Fibroblast of skin of left quadriceps (primary cell): ENCODE data around the gene EFCAB14.
"Not testable (repeated sequence)": the region's sequence is repeated elsewhere in the genome, so short reads cannot be mapped to it uniquely, and the experiment has no call there.

Experiments used
- DNase-seq, 2 experiments: peaks; one replicate each; pipeline ENCODE4 v3.0.0-alpha.2; 2013; ENCODE audit warnings: low read depth in 2 of 2

Gene EFCAB14

GRCh38 chr1:46723901-46724300, 5.0 kb upstream of the EFCAB14 start:
- no peak for DNase-seq

DNA sequence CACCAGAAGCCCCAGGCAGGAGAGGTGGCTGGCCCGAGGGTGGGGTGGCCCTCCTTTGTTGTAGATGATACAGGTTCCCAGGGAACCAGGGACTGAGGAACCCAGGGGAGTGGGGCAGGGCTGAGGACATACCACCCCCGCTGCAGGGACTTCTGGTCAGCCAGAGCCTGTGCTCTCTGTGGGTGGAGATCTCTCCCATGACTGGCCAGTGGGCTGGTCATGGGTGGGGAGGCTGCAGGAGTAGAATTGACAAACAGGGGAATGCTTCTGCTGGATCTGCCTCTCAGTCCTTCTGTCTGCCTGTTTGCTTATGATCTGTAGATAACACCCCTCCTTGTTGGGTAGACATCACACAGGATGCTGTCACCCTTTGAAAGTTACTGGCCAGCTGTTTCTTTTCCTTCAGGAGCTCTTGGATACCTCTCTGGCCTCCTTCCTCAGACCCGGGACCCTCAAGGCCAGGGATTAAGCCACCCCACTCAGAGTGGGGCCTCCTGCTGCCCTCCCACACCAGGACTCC, 2.8 kb upstream of the EFCAB14 start:
- no peak for DNase-seq

DNA sequence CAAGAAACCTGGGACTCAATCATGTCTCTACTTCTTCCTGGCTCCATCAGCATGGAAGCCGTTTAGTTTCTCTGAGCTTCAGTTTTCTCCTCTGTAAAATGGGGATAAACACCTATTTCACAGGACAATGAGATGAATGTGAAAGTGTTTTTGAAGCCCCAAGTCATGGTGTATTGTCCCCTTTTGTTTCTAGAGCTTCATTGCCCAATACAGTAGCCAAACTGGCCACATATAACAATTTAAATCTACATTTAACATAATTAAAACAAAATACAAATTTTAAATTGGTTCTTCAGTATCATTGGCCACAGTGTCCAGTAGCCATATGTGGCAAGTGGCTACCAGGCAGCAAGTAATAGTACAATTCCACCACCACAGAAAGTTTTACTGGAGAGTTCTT, 2.3 kb upstream of the EFCAB14 start:
- no peak for DNase-seq

DNA sequence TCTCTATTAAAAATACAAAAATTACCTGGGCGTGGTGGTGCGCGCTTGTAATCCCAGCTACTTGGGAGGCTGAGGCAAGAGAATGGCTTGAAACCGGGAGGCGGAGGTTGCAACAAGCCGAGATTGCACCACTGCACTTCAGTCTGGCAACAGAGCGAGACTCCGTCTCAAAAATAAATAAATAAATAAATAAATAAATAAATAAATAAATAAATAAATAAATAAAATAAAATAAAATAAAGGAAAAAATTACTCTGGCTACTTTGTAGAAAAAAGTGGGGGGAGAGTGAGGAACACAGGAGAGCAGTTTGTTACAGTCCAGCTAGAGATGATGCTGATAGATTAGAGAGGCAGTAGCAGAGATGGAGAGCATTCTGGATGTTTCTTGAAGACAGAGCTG, 1.4 kb upstream of the EFCAB14 start:
- DNase-seq, result not testable (repeated sequence)

GRCh38 chr1:46719689-46720088, 775 bp upstream of the EFCAB14 start:
- DNase-seq, result no peak

DNA sequence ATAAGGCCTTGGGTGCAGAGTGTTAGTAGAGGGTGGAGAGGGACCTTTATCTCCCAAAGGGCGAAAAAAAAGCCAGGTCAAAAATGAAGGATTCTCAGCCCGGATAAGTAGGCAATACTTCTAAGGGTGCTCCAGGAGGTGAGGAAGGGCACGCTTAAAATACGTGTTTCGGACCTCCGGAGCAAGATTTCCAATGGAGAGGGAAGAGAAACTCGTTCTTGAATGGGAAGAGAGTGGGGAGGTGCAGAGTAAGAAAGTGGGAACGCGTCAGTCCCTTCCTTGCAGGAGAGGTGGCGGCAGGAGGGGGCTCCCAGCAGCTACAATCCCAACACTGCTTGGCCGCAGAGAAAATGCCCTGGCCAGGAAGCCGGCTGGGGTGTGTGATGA, 581 bp downstream of the EFCAB14 start:
- no peak for DNase-seq

DNA sequence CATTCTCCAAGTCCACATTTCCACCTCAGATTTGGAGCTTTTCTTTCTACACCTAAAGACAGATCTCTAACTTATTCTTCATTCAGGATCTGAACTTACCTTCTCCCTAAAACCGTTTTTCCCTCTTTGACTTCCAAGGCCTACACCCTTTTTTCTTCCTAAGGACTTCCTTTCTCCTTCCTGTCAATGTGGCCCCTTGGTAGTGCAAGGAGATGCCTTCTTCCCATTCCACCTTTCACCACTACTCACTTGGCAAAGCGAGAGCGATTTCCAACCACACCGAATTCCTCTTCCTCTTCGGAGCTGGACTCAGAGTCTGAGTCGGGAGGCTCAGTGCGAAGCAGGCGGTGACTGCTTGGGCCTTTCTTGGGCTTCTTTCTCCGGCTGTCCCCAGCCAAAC, 1.3 kb downstream of the EFCAB14 start:
- no peak for DNase-seq

DNA sequence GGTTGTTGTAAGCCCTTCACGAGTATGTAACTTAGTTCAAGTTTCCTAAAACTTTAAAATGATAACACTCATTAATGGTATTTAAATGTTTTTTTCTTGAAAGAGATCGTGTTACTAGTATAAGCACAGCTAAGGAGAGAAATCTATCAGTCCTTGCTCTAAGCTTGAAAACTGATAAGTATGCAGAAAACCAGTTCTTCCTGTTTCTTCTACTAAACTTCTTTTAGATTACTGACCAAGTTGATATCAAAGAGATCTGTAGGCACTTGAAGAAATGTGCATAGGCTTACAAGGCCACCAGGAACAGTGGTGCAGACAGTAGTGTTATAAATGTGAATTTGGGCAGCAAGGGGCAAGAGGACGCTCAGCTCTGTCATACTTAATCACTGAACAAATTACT, 3.9 kb downstream of the EFCAB14 start:
- DNase-seq, result no peak

GRCh38 chr1:46708121-46708520, 10.8 kb downstream of the EFCAB14 start:
- DNase-seq, result no peak

- DNase-seq, result no peak
Observed at GRCh38 chr1:46705408-46705807, 13.5 kb downstream of the EFCAB14 start.

GRCh38 chr1:46703927-46704641, 14.8 kb downstream of the EFCAB14 start:
- no peak for DNase-seq

DNA sequence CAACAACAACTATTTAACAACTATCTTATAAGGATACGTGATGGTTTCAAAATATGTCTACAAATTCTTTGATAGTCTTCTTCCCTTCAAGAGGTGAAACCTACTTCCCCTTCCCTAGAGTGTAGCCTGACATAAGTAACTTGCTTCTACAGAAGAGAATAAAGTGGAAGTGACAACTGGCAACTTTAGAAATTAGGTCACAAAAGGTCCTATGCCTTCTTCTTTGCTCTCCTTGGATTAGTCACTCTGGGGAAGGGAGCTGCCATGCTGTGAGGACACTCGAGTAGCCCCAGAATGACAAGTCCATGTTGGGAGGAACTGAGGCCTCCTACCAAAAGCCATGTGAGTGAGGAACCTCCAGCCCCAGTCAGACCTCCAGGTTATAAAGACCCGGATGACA, 19.2 kb downstream of the EFCAB14 start:
- no peak for DNase-seq

- DNase-seq, result no peak
Observed at GRCh38 chr1:46697053-46697452, 21.9 kb downstream of the EFCAB14 start.

DNA sequence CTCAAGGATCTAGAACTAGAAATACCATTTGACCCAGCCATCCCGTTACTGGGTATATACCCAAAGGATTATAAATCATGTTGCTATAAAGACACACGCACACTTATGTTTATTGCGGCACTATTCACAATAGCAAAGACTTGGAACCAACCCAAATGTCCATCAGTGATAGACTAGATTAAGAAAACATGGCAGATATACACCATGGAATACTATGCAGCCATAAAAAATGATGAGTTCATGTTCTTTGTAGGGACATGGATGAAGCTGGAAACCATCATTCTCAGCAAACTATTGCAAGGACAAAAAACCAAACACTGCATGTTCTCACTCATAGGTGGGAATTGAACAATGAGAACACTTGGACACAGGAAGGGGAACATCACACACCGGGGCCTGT, 24.2 kb downstream of the EFCAB14 start:
- not testable (repeated sequence) for DNase-seq

DNA sequence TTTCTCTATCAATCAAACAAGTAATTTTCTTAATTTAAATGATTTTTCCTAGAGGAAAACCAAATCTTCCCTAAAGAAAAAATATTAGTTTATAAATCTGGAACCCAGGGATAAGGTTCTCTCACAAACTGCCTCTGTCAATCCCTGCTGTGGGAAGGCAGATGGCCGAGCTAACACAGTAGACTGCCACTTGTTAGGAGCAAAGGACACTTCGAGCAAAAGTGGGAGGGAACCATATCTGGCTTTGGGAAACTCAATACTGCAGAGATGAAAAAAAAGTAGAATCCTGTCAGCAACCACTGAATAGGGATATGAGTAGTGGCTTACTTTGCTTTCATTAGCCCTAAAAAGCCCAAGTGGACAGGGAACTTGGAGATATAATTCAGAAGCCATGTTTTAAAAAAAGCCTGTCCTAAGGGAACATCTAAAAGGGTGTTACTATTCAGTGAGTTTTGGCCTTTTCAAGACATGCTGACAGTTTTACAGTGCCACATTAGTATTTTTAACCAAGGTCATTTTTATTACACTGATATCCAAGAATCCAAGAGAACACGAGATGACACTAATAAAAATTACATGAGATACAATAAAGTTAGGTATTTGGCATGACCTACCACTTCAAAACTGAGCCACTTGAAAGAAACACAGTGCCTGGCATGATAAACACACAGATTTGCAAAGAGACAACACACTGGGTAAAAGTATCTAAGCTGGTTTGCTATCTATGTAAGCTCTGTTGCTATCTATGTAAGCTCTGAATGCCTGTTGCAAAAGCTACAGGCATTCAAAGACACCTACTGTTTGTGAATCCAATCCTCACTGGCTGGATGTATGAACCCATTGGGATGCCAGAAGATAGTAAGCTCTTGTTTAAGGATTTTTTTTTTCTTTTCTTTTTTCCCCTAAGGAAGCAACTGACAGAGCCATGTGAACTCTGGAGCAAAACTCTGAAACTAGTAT, 25.8 kb downstream of the EFCAB14 start:
- no peak for DNase-seq

GRCh38 chr1:46691997-46692790, 26.7 kb downstream of the EFCAB14 start:
- DNase-seq, result no peak

DNA sequence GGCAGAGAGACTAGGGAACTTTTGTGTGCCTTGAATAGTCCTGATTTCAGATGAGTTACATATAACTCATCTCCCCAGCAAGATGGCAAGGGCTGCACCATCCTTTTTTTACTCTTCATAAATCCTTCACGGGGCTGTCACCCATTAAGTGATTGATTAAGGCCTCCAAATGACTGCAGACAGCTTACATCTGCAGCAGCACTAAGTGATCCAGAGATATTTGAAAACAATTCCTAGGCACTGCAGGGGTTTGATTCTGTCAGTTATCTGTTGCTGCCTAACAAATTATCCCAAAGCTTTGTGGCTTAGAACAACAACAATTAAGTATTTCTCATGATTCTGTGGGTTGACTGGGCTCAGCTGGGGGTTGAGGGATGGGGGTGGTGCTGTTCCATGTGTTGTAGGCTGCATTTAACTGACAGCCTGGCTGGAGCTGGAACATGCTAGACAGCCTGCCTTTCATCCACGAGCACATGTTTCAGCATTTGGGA, 27.9 kb downstream of the EFCAB14 start:
- peak in 1 of 2 experiments; percentile 29 for DNase-seq

DNA sequence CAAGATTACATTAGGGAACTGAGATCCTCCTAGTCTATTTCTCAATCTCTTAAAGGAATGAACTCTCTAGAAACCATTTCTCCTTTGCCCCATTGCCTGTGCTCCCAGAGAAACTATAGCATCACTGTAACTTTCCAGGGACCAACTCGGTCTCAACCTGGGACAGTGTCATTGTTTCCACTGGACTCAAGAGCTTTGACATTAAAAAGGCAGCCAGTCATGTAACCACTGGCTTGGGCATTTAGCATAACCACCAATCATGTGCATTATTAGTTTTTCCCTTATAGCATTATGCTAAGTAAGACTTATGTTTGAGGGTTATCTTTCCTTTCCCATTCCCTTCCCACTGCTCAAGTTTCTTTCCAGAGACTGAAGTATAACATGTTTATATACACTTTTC, 29.0 kb downstream of the EFCAB14 start:
- no peak for DNase-seq

- DNase-seq, result no peak
Observed at GRCh38 chr1:46689356-46689755, 29.6 kb downstream of the EFCAB14 start.

DNA sequence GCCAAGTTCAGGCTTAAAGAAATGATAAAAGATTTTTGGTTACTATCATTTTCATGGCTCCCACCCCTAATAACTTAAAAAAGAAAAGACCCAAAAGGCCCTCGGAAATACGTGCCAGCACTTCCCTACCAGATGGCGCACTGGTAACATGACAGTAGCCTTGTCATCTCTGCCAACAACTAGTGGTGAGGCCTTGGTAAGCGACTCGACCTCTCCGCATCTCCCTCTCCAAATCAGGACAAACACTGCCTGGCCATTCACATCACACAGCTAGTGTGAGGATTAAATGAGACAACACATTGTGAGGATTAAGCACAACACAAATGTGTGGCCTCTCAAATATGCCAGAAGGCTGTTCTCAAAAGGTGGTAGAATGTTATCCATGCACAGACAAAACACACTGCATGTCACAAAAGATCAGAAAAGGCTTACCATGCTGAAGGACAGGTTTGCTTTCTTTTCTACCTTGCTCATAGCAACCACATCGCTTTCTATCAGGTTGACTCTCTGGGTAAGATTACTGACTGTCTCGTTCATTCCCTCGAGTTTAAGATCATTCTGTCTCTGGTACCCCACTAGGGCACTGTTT, 30.9 kb downstream of the EFCAB14 start:
- DNase-seq, result no peak

- DNase-seq, result peak; percentile 63 to 65
Observed at GRCh38 chr1:46687093-46687659, 31.7 kb downstream of the EFCAB14 start.
